HFF-Myc (cell line): ENCODE data around the gene GSTA4.

Experiments used
- DNase-seq: peaks from one replicate; pipeline ENCODE4 v3.0.0-alpha.2; 2011; ENCODE audit warnings: low read depth; ENCODE audit errors: extremely low read depth
- H3K4me3 ChIP-seq: replicated peaks from 2 replicates; pipeline ENCODE4 v1.5.1; 2011; ENCODE audit warnings: low read depth, mild to moderate bottlenecking, control low read depth, low read length
- TF ChIP-seq, protein P1 (sequence below): IDR thresholded peaks from 2 replicates; pipeline ENCODE4 v1.5.1; 2012; ENCODE audit warnings: mild to moderate bottlenecking, low read depth, low read length, control low read depth; ENCODE audit errors: missing control alignments

Gene GSTA4

DNA sequence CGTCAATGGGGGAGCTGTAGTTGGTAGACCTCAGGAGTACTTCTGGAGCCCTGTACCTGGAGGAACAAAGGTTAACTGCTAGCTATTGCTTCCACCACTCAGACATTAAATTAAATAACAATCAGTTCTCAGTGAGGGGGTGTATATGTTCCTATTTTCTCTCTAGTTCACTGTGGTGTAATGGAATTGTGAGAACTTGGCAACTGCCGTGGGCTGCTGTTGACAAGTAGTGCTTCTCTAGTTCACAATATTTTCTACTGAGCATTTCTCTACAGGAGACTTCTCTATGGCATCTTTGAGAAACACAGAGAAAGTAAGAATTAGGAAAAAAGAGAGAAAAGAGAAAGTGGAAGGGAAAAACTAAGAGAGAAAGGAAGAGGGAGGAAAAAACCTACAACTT is 23.4 kb upstream of the GSTA4 start:
- TF ChIP-seq, protein P1, sequence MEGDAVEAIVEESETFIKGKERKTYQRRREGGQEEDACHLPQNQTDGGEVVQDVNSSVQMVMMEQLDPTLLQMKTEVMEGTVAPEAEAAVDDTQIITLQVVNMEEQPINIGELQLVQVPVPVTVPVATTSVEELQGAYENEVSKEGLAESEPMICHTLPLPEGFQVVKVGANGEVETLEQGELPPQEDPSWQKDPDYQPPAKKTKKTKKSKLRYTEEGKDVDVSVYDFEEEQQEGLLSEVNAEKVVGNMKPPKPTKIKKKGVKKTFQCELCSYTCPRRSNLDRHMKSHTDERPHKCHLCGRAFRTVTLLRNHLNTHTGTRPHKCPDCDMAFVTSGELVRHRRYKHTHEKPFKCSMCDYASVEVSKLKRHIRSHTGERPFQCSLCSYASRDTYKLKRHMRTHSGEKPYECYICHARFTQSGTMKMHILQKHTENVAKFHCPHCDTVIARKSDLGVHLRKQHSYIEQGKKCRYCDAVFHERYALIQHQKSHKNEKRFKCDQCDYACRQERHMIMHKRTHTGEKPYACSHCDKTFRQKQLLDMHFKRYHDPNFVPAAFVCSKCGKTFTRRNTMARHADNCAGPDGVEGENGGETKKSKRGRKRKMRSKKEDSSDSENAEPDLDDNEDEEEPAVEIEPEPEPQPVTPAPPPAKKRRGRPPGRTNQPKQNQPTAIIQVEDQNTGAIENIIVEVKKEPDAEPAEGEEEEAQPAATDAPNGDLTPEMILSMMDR = no peak
- DNase-seq = no peak

GRCh38 chr6:53015486-53015885 is 20.4 kb upstream of the GSTA4 start:
- H3K4me3 ChIP-seq = no peak overlapping the region
- DNase-seq = no peak
- TF ChIP-seq, protein P1 = no peak

More for the DNA sequence above, 23.4 kb upstream of the GSTA4 start:
- no peak overlapping the region for H3K4me3 ChIP-seq

DNA sequence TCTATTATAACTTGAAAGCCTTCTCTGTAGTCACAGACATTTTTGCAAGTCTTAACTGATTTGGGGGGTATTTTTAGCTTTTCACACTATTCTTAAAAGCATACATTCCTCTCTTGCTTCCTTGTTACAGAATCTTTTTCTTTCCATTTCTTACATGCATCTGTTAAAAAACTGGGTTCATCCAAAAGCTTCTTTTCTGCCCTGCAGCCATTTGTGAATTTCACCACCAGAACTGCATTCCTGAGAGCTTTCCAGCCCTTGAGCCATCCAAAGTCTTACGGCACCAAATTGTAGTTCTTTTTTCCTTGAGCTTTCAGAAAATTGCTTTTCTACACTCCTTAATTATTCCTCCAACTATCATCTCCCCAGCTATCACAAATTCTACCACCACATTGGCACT is 19.7 kb upstream of the GSTA4 start:
- H3K4me3 ChIP-seq = no peak overlapping the region
- TF ChIP-seq, protein P1 = no peak
- DNase-seq = no peak

DNA sequence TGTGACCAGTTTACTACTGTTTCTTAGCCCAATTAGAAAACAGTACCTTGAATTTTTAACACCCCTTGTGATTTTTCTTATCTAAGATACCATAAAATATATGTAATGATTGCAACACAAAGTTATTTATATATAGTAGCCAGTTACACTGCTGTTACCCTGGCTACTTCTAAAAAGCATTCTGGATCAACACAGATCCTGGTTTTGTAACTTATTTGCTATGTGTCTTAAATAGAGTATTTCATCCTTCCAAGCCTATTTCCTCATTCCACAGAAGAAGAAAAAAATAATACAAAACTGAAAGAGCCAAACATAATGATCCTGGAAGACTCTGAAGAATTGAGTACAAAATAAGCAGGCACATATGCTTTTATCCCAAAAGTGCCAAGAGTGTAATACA is 19.0 kb upstream of the GSTA4 start:
- no peak for DNase-seq
- H3K4me3 ChIP-seq = no peak overlapping the region
- TF ChIP-seq, protein P1 = no peak

GRCh38 chr6:53011979-53012378 is 16.9 kb upstream of the GSTA4 start:
- TF ChIP-seq, protein P1 = no peak
- DNase-seq = no peak
- H3K4me3 ChIP-seq = no peak overlapping the region

- DNase-seq = no peak
- TF ChIP-seq, protein P1 = no peak
- no peak overlapping the region for H3K4me3 ChIP-seq
Observed at GRCh38 chr6:53010504-53010903, 15.4 kb upstream of the GSTA4 start.

GRCh38 chr6:53009511-53009910 is 14.4 kb upstream of the GSTA4 start:
- H3K4me3 ChIP-seq = no peak overlapping the region
- TF ChIP-seq, protein P1 = no peak
- no peak for DNase-seq
